ENCODE measurements around the gene ITIH3.

- TF ChIP-seq, protein P1, sequence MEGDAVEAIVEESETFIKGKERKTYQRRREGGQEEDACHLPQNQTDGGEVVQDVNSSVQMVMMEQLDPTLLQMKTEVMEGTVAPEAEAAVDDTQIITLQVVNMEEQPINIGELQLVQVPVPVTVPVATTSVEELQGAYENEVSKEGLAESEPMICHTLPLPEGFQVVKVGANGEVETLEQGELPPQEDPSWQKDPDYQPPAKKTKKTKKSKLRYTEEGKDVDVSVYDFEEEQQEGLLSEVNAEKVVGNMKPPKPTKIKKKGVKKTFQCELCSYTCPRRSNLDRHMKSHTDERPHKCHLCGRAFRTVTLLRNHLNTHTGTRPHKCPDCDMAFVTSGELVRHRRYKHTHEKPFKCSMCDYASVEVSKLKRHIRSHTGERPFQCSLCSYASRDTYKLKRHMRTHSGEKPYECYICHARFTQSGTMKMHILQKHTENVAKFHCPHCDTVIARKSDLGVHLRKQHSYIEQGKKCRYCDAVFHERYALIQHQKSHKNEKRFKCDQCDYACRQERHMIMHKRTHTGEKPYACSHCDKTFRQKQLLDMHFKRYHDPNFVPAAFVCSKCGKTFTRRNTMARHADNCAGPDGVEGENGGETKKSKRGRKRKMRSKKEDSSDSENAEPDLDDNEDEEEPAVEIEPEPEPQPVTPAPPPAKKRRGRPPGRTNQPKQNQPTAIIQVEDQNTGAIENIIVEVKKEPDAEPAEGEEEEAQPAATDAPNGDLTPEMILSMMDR (IDR thresholded peaks at IDR 0.05): no peak
- no peak for TF ChIP-seq POLR2A (IDR thresholded peaks at IDR 0.05)
These were observed 10.9 kb downstream of the ITIH3 start for GRCh38 chr3:52805270-52806039.

Data from esophagus squamous epithelium (tissue), 4 donors.